ENCODE results near the gene PFDN5.
"Not testable (repeated sequence)": the region's sequence is repeated elsewhere in the genome, so short reads cannot be mapped to it uniquely, and the experiment has no call there.

PFDN5 gene

GRCh38 chr12:53330671-53331070 lies 35.3 kb downstream of the PFDN5 start:
- no peak for DNase-seq (ENCODE audit: extremely low read depth, low read depth)
- no peak for TF ChIP-seq CTCF (IDR thresholded peaks at IDR 0.05; ENCODE audit: low read depth, low read length)

- not testable (repeated sequence) for DNase-seq (ENCODE audit: extremely low read depth, low read depth)
Observed at GRCh38 chr12:53332339-53332738, 37.0 kb downstream of the PFDN5 start.

- no peak for DNase-seq (ENCODE audit: extremely low read depth, low read depth)
- TF ChIP-seq CTCF (IDR thresholded peaks at IDR 0.05; ENCODE audit: low read depth, low read length), result no peak
Observed at GRCh38 chr12:53332744-53333143, 37.4 kb downstream of the PFDN5 start.

- no peak for TF ChIP-seq CTCF (IDR thresholded peaks at IDR 0.05; ENCODE audit: low read depth, low read length)
- DNase-seq (ENCODE audit: extremely low read depth, low read depth), result no peak
Observed at GRCh38 chr12:53333289-53333688, 37.9 kb downstream of the PFDN5 start.

GRCh38 chr12:53333845-53334244 lies 38.5 kb downstream of the PFDN5 start:
- DNase-seq (ENCODE audit: extremely low read depth, low read depth), result no peak
- no peak for TF ChIP-seq CTCF (IDR thresholded peaks at IDR 0.05; ENCODE audit: low read depth, low read length)

- DNase-seq (ENCODE audit: extremely low read depth, low read depth), result no peak
- TF ChIP-seq CTCF (IDR thresholded peaks at IDR 0.05; ENCODE audit: low read depth, low read length), result no peak
Observed at GRCh38 chr12:53334822-53335221, 39.5 kb downstream of the PFDN5 start.

GRCh38 chr12:53336181-53336681 lies 40.9 kb downstream of the PFDN5 start, which contains the start of gene SP7:
SP7 (minus strand) TSS chr12:53336354; CDS start chr12:53335646, 708 bp downstream.
- no peak for DNase-seq (ENCODE audit: extremely low read depth, low read depth)
- TF ChIP-seq CTCF (IDR thresholded peaks at IDR 0.05; ENCODE audit: low read depth, low read length), result no peak

GRCh38 chr12:53338017-53338416 lies 42.7 kb downstream of the PFDN5 start:
- TF ChIP-seq CTCF (IDR thresholded peaks at IDR 0.05; ENCODE audit: low read depth, low read length), result no peak
- no peak for DNase-seq (ENCODE audit: extremely low read depth, low read depth)

Data from AG09319 (cell line).